Fibroblast of gingiva (primary cell): Measurements from ENCODE around the gene TMEM42.

Experiments
- DNase-seq: peaks from one replicate; pipeline ENCODE4 v3.0.0-alpha.2; 2011; ENCODE audit warnings: low read depth

Gene TMEM42

DNA sequence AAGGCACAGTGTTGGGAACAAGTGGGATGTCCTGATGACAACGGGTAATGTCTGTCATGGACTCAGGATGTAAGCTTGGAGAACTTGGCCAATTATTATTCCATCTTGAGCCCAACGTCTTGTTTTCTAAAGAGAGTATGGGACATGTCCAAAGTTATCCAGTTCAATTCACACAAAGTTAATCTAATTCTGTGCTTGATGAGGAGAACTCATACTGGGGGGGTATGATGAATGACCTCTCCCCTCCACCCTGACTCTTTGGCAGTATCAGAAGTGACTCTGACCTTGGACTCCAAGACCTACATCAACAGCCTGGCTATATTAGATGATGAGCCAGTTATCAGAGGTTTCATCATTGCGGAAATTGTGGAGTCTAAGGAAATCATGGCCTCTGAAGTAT, 49.0 kb downstream of the TMEM42 start:
- DNase-seq = no peak

DNA sequence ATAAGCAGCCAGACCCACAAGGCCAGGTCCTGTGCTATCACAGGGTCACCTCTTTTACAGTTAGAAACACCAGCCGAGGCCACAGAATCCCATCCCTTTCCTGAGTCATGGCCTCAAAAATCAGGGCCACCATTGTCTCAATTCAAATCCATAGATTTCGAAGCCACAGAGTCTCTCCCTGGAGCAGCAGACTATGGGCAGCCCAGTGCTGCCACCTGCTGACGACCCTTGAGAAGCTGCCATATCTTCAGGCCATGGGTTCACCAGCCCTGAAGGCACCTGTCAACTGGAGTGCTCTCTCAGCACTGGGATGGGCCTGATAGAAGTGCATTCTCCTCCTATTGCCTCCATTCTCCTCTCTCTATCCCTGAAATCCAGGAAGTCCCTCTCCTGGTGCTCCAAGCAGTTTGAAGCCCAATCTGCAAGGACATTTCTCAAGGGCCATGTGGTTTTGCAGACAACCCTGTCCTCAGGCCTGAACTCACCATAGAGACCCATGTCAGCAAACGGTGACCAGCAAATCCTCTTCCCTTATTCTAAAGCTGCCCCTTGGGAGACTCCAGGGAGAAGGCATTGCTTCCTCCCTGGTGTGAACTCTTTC, 52.3 kb downstream of the TMEM42 start:
- peak; percentile 46 for DNase-seq

DNA sequence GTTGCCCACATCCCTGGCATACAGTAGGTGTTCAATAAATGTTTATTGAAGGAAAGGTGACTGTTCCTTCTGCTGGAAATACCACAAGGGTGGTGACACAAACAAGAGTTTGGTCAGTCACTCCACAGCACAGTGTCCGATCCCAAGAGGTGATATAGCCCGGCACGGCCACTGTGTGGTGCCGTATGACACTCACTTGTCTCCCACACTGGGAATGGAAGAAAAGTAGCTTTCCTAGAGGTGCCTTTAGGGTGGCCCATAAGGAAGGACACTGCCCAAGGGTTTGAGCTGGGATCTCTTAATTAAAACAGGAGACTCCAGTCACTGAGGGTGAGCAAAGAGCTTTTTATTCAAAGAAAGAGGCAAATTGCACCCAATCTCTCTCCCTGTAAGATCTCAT, 53.2 kb downstream of the TMEM42 start:
- no peak for DNase-seq
